ENCODE results near the gene TTC39A.

TTC39A gene

DNA sequence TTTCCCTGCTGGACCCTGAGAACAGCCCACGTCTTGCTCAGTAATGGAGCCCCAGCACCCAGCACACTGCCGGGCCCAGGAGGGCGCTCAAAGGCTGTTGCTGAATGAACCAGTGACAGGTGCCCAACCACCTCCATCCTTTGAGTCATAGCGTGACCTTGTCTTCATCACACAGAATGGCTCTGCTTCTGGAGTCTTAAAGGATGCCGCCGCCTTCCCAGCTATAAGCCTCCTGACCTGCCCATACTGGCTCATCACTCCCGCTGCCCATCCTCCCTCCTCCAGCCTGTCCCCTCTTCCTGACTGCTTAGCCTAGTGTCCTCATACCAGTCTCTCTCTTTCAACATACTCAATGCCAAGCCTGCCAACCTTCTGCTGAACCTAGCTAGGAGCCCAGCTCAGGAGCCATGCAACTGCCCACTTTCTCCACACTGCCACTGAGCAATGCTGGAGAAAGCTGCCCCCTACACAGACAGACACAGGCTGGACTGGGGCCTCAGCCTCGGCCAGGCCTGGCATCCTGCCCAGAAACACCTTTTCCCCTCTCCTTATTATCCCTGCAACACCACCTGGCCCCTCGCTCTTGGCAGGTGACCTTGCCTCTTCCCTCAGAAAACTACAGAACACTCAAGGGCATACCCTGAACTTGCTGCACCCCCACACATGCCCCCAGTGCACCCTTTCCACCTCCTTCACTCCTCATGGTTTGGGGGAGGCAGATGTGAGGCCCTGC is 14.1 kb downstream of the TTC39A start:
- H3K9me3 Mint-ChIP-seq: no peaks in the 10 kb centered on the region
- H3K27me3 Mint-ChIP-seq: no peaks in the 10 kb centered on the region
- H3K27ac Mint-ChIP-seq: no peak overlapping the region
- no peak overlapping the region for H3K4me3 Mint-ChIP-seq
- no peaks in the 10 kb centered on the region for H3K36me3 Mint-ChIP-seq (ENCODE audit: low read depth)
- intact Hi-C loops (cut with micrococcal nuclease): no loop called here
- H3K4me1 Mint-ChIP-seq (ENCODE audit: low read depth): peaks cover 11% of the 10 kb centered on the region

DNA sequence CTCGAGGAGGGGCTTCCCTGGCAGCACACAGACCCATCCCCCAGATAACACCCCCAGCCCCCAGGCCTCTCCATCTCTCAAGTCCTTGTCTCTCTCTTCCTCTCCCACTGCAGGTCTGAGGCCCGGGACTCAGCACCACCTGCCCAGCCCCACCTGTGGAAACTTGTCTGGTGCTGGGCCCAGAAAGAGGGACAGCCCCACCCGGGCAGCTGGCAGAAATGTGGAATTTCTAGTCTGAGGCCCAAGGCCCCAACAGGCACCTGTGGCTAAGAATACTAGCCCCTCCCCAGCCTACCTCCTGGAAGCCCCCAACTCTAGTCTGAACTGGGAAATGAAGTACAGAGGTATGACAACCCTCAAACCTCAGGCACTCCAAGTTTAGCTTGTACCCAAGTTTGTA is 15.4 kb downstream of the TTC39A start:
- no peak overlapping the region for H3K4me3 Mint-ChIP-seq
- H3K27ac Mint-ChIP-seq: no peak overlapping the region
- H3K27me3 Mint-ChIP-seq: no peaks in the 10 kb centered on the region
- H3K36me3 Mint-ChIP-seq (ENCODE audit: low read depth): no peaks in the 10 kb centered on the region
- H3K9me3 Mint-ChIP-seq: no peaks in the 10 kb centered on the region
- peaks cover 18% of the 10 kb centered on the region for H3K4me1 Mint-ChIP-seq (ENCODE audit: low read depth)
- intact Hi-C loops (cut with micrococcal nuclease): no loop called here

DNA sequence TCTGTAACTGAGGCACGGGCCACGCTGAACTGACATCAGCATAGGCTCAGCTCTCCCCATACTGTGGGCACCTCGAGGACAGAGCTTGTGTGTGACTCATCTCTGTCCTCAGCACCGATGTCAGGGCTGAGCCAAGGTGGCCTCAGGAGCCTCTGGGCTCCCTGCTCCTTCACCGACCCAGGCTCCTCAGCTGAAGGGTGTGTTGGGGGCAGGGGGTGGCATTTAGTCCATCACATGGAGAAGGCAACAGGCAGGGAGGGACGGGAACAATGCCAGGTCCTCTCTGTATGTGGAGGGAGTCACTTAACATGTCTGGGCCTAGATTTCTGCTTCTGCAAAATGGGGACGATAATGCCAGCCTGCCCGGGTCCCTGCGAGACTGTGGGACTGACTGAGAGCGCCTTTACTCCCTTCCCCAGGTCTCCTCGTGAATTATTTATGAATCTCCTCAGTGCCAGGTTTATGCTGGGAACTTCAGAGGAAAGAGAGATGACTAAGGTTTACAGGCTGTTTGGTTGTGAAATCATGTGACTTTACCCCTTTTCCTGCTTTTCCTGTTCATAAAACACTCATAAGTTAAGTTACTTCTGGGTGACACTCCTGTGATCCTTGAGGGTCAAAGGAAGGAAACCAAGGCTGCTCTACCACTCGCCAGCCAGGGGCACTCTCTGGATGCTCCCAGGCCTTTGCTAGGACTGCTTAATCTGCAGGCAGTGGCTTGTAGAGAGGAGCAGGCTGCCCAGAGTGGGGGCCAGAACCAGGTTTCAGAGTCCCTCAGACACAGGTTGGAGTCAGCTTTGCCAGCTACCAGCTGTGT is 16.2 kb downstream of the TTC39A start:
- Mint-ChIP-seq H3K4me1 (ENCODE audit: low read depth) (peaks cover 18% of the 10 kb centered on the region), H3K27ac (no peak overlapping the region), H3K4me3 (no peak overlapping the region), H3K27me3 (no peaks in the 10 kb centered on the region), H3K36me3 (ENCODE audit: low read depth) (no peaks in the 10 kb centered on the region), H3K9me3 (no peaks in the 10 kb centered on the region)
- intact Hi-C loops (cut with micrococcal nuclease): no loop called here

DNA sequence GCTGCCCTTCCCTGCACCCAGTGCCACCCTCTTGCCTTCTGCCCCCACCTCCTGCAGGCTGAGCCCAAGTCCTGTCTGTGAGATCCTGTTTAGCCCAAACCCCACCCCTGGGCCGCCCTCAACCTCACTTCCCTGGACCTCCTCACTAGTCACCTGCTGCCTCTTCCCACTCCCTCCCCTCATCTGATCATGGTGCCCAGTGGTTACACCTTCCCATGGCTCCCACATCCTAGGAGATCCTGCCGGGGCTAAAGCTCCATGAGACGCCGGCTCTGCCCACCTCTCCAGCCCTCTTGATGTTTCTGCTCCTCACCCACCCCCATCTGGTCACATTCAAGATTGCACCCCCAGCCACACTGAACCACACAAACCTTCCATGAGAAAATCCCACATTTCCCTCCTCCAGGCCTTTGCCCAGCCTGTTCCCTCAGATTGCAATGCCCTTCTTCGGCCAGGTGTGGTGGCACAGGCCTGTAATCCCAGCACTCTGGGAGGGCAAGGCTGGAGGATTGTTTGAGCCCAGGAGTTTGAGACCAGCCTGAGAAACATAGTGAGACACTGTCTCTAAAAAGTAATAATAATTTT is 17.0 kb downstream of the TTC39A start:
- intact Hi-C loops (cut with micrococcal nuclease): no loop called here
- H3K4me3 Mint-ChIP-seq: no peak overlapping the region
- H3K4me1 Mint-ChIP-seq (ENCODE audit: low read depth): peaks cover 18% of the 10 kb centered on the region
- H3K36me3 Mint-ChIP-seq (ENCODE audit: low read depth): no peaks in the 10 kb centered on the region
- H3K9me3 Mint-ChIP-seq: no peaks in the 10 kb centered on the region
- no peaks in the 10 kb centered on the region for H3K27me3 Mint-ChIP-seq
- H3K27ac Mint-ChIP-seq: no peak overlapping the region

DNA sequence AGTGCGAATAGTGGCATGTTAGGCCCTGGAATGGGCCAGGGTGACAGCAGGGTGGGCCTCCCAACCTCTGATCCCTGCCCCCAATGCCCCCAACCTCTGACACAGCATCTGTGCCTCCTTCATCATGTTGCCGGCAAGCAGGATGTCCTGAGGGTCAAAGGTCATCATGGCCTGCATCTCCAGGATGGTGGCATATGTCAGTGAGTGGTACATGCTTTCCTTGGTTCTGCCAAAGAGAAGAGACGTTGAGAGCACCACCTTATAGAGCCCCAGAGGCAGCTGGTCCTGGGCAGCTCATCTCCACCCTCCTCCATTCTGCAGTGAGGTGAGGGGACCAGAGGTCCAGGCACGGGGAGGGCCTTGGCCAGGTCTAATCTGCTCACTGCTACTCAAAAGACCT is 17.6 kb downstream of the TTC39A start:
- Mint-ChIP-seq H3K4me1 (ENCODE audit: low read depth) (peaks cover 18% of the 10 kb centered on the region), H3K4me3 (no peak overlapping the region), H3K27ac (no peak overlapping the region), H3K36me3 (ENCODE audit: low read depth) (no peaks in the 10 kb centered on the region), H3K27me3 (no peaks in the 10 kb centered on the region), H3K9me3 (no peaks in the 10 kb centered on the region)
- intact Hi-C loops (cut with micrococcal nuclease): no loop called here

DNA sequence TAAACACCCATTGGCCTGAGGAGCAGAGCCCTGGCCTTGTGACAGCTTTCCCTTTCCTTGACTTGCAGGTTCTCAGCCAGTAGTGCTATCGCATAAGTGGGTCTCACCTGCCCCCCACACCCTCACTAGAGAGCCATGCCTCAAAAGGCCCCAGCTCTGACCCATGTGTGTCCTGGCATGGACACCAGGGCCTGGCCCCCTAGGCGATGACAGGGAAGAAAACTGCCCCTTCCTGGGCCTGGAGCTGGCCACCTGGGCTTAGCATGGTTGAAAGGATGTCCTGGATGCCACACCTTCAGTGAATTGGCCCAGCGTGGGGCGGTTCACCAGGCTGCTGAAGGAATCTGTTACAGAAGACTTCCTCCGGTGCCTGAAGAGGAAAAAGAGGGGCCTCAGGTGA is 18.5 kb downstream of the TTC39A start:
- Mint-ChIP-seq H3K36me3 (ENCODE audit: low read depth) (no peaks in the 10 kb centered on the region), H3K4me3 (no peak overlapping the region), H3K4me1 (ENCODE audit: low read depth) (peaks cover 18% of the 10 kb centered on the region), H3K27ac (no peak overlapping the region), H3K27me3 (no peaks in the 10 kb centered on the region), H3K9me3 (no peaks in the 10 kb centered on the region)
- intact Hi-C loops (cut with micrococcal nuclease): no loop called here

DNA sequence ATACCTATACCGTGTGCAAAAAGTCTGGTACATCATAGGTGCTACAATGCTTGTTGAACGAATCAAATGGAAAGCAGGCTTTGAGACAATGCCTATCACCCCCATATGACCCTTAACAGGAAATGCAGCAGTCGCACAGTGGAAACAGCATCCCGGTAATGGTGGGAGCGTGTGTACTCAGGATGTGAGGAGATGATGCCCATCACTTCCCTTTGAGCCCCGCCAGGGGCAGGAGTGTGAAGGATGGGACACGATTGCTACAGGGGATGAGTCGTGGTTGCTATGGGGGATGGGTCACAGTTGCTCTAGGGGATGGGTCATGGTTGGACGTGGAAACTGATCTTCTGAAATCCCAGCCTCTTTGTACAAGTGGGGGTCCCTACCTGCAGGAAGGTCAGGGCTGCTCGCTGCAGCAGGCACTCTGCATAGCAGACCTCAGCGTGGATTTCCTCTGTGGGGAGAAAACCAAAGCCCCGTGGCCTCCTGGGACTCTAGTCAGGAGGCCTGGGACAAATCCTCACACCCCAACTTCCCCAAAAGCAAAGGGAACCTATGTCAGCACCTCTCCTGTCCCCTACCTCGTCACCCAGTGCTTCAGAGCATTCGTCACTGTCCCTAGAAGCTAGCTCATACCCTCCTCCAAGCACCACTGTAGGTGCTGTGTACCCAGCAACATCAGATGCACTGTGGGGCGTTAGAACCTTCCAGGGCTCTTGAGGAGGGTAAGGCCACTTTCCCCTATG is 19.3 kb downstream of the TTC39A start:
- Mint-ChIP-seq H3K4me1 (ENCODE audit: low read depth) (peaks cover 18% of the 10 kb centered on the region), H3K27ac (no peak overlapping the region), H3K4me3 (no peak overlapping the region), H3K36me3 (ENCODE audit: low read depth) (no peaks in the 10 kb centered on the region), H3K9me3 (no peaks in the 10 kb centered on the region), H3K27me3 (no peaks in the 10 kb centered on the region)
- intact Hi-C loops (cut with micrococcal nuclease): no loop called here

DNA sequence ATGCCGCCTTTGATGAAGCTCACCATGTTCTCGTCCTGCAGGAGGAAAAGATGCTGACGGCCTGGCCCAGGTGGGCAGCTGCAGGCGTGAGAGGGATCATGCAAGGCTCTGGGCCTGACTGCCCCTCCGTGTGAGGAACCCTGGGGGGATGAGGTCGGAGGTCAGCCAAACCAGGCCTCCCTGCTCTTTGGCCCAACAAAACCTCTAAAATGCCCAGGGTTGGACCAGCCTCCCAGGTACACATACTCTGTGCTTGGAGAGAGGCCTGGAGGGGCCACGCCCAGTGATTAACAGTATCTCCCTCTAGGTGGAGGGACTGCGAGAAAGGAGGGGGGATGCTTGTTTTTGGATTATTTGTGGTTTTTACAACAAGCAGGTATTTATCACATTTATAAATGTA is 21.1 kb downstream of the TTC39A start:
- intact Hi-C loops (cut with micrococcal nuclease): no loop called here
- Mint-ChIP-seq H3K36me3 (ENCODE audit: low read depth) (no peaks in the 10 kb centered on the region), H3K27ac (no peak overlapping the region), H3K27me3 (no peaks in the 10 kb centered on the region), H3K4me3 (no peak overlapping the region), H3K4me1 (ENCODE audit: low read depth) (peaks cover 21% of the 10 kb centered on the region), H3K9me3 (no peaks in the 10 kb centered on the region)

DNA sequence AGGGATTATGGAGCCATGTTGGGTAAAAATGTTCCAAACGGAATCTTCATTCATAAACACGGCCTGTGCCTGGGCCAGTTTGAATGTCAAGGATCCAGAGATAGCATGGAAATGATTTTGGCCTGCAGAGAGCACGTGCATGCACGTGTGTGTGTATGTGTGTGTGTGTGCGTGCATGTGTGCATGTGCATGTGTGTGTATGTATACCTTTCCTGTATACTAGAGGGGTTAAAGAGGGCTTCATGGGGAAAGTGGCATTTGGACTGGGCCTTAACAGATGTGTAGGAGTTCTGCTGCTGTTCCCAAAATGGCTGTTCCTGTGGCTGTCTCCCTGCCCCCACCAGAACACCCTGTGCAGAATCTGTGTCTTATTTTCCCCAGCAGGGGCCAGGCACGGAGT is 21.7 kb downstream of the TTC39A start:
- H3K27me3 Mint-ChIP-seq: no peaks in the 10 kb centered on the region
- no peak overlapping the region for H3K4me3 Mint-ChIP-seq
- no peaks in the 10 kb centered on the region for H3K9me3 Mint-ChIP-seq
- H3K4me1 Mint-ChIP-seq (ENCODE audit: low read depth): peaks cover 22% of the 10 kb centered on the region
- H3K27ac Mint-ChIP-seq: no peak overlapping the region
- no peaks in the 10 kb centered on the region for H3K36me3 Mint-ChIP-seq (ENCODE audit: low read depth)
- intact Hi-C loops (cut with micrococcal nuclease): no loop called here

DNA sequence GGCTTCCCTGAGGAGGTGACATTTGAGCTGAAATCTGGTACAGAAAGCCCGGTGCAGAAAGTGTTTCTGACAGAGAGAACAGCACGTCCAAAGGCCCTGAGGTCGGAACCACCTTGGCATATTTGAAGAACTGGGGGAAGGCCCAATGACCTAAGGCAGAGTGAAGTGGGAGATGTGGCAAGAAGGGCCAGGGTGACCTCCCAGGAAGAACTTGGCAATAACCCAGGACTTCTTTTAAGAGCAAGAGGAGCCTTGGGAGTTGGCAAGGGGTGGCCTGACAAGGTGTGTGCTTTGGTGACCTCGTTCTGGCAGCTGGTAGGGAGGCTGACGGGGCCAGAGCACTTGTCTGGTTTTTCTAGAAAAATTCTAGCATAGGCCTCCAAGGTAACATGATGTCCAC is 23.4 kb downstream of the TTC39A start:
- H3K4me3 Mint-ChIP-seq: no peak overlapping the region
- H3K27me3 Mint-ChIP-seq: no peaks in the 10 kb centered on the region
- H3K27ac Mint-ChIP-seq: no peak overlapping the region
- H3K4me1 Mint-ChIP-seq (ENCODE audit: low read depth): peaks cover 34% of the 10 kb centered on the region
- H3K9me3 Mint-ChIP-seq: no peaks in the 10 kb centered on the region
- intact Hi-C loops (cut with micrococcal nuclease): no loop called here
- no peaks in the 10 kb centered on the region for H3K36me3 Mint-ChIP-seq (ENCODE audit: low read depth)

DNA sequence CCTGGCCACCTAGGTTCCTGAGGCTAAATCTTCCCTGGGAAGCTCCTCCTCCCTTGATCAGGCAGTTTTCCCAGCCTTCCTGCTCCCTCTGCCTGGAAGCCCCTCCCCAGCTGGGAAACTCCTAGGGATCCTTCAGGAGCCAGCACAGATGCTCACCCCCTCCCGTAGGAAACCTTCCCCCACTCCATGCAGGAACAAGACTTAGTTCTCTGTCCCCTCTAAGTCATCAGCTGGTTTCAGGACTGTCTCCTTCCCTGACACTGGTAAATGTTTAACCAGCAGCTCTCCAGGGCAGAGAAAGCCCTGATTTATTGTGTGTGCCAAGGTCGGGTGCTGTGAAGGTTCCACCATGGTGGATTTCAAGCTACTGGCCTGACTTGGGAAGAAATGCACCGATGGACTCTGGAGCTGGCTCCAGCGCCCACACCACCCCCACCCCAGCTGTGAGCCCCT is 25.0 kb downstream of the TTC39A start:
- intact Hi-C loops (cut with micrococcal nuclease): no loop called here
- H3K27ac Mint-ChIP-seq: no peak overlapping the region
- H3K4me1 Mint-ChIP-seq (ENCODE audit: low read depth): peaks cover 27% of the 10 kb centered on the region
- no peaks in the 10 kb centered on the region for H3K9me3 Mint-ChIP-seq
- H3K27me3 Mint-ChIP-seq: no peaks in the 10 kb centered on the region
- H3K36me3 Mint-ChIP-seq (ENCODE audit: low read depth): no peaks in the 10 kb centered on the region
- H3K4me3 Mint-ChIP-seq: no peak overlapping the region

DNA sequence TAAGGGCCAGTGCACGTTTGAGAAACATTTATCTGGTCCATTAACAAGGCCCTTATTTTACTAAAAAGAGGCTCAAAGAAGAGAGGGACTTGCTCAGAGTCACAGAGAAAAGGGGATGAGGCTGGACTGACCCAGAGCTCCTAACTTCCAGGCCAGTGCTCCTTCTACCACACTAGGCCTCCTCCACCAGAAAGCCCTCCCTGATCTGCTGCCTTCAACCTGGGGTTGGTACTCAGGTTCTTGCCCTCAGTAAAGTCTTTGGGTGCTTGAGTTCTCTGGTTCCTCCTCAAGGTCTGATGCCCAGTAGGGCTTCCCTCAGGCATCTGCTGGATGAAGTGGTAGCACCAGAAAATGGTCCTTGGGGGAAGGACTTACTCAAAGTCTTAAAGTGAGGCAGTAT is 26.0 kb downstream of the TTC39A start:
- H3K4me1 Mint-ChIP-seq (ENCODE audit: low read depth): peaks cover 27% of the 10 kb centered on the region
- H3K27me3 Mint-ChIP-seq: no peaks in the 10 kb centered on the region
- peak overlapping the region; percentile 77 for H3K27ac Mint-ChIP-seq
- no peaks in the 10 kb centered on the region for H3K9me3 Mint-ChIP-seq
- intact Hi-C loops (cut with micrococcal nuclease): no loop called here
- no peak overlapping the region for H3K4me3 Mint-ChIP-seq
- no peaks in the 10 kb centered on the region for H3K36me3 Mint-ChIP-seq (ENCODE audit: low read depth)

DNA sequence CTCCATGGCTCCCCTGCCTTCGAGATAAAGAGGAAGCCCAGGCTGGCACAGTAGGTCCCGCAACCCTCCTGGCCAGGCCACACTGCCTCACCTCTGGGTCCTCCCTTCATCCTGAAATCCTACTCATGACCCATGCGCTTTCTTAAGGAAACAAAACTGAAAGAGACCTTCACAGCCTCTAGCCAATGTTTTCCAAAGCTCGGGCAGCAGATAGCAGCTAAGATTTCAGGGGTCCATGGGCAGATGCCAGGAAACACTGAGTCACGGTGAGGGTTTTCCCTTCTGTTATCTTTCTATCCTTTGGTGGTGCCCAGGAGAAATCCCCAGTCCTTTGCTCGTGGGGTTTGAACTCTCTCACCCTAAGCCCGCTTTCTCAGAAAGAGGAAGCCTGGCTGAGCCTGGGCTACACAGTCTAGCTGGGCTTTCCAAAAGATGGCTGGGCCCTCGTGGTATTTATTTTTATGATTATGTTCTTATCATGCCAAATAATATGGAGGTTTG is 26.6 kb downstream of the TTC39A start:
- H3K9me3 Mint-ChIP-seq: no peaks in the 10 kb centered on the region
- H3K36me3 Mint-ChIP-seq (ENCODE audit: low read depth): no peaks in the 10 kb centered on the region
- peaks cover 28% of the 10 kb centered on the region for H3K4me1 Mint-ChIP-seq (ENCODE audit: low read depth)
- peaks cover under 1% of the 10 kb centered on the region for H3K27me3 Mint-ChIP-seq
- peak overlapping the region; percentile 68 for H3K4me3 Mint-ChIP-seq
- intact Hi-C loops (cut with micrococcal nuclease): no loop called here
- peak overlapping the region; percentile 77 for H3K27ac Mint-ChIP-seq

DNA sequence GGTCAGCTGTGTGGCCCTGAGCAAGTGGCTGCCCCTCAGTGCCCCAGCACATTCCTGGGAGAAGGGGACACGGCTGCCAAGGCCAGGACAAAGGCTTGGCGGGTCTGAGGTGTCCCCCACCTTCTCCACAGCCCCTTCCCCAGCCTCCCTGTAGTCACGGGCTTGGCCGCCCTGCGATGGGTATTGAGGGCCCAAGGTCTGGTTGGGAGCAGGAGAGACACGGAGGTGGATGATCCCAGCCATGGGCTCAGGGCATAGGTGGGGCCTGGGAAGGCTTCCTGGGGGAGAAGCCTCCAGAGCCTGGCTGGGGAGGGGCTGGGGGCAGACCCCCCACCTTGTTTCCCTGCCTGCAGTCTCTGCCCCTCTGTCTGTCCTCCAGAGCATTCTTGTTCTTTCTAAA is 27.0 kb downstream of the TTC39A start:
- Mint-ChIP-seq H3K36me3 (ENCODE audit: low read depth) (no peaks in the 10 kb centered on the region), H3K27me3 (peaks cover 5% of the 10 kb centered on the region), H3K9me3 (no peaks in the 10 kb centered on the region), H3K27ac (peak overlapping the region; percentile 77), H3K4me1 (ENCODE audit: low read depth) (peaks cover 32% of the 10 kb centered on the region), H3K4me3 (peak overlapping the region; percentile 68)
- intact Hi-C loops (cut with micrococcal nuclease): no loop called here
